Measurements from ENCODE around the gene WDR82.

The WDR82 gene

DNA sequence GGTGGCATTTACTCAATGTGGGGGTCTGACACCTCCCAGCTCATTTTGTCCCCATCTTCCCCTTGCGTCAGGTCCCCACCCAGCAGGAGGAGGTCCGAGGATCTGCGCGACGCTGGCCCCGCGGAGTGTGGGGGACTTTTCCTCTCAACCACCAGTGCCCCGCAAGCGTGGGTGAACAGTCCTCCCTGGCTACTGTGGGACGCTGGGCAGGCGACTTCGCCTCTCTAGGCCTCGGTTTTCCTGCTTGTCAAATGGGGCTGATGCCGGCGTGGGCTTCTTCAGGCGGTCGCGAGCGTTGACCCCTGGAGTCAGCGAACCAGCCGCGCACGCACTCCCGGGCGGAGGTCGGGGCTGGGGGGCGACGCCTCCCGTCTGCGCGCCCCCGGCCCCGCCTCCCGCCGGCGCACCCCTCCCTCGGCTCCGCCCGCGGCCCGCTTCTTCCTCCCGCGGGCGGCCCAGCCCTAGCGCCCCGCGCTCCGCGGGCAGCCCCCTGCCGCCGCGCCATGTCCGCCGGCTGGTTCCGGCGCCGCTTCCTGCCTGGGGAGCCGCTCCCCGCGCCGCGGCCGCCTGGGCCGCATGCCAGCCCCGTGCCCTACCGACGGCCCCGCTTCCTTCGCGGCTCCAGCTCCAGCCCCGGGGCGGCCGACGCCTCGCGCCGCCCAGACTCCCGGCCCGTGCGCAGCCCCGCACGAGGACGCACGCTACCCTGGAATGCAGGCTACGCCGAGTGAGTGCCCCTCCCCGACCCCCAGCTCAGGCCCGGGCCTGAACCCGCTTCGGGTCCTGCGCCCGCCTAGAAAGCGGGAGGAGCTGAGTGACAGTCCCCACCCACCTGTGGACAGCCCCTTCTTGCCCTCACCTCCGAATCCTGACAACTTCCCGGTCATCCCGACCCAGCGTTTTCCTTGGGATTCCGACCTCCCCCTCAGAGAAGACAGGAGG is 32.9 kb downstream of the WDR82 start, which contains the start of gene PPM1M:
PPM1M (plus strand) TSS at position 438 of the 942 bp plus-strand sequence; CDS start at position 504, 66 bp downstream.
- TF ChIP-seq, protein P1, sequence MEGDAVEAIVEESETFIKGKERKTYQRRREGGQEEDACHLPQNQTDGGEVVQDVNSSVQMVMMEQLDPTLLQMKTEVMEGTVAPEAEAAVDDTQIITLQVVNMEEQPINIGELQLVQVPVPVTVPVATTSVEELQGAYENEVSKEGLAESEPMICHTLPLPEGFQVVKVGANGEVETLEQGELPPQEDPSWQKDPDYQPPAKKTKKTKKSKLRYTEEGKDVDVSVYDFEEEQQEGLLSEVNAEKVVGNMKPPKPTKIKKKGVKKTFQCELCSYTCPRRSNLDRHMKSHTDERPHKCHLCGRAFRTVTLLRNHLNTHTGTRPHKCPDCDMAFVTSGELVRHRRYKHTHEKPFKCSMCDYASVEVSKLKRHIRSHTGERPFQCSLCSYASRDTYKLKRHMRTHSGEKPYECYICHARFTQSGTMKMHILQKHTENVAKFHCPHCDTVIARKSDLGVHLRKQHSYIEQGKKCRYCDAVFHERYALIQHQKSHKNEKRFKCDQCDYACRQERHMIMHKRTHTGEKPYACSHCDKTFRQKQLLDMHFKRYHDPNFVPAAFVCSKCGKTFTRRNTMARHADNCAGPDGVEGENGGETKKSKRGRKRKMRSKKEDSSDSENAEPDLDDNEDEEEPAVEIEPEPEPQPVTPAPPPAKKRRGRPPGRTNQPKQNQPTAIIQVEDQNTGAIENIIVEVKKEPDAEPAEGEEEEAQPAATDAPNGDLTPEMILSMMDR (conservative IDR thresholded peaks at IDR 0.05; ENCODE audit: low read depth, low read length), result no peak
- H4K20me1 ChIP-seq (ENCODE audit: insufficient read depth), result no peaks in the 10 kb centered on the region
- H3K4me3 ChIP-seq (IDR thresholded peaks at IDR 0.05; ENCODE audit: insufficient read depth, low read depth, low read length), result no peak within 1 kb of the TSS
- H3K27ac ChIP-seq, result no peak within 1 kb of the TSS
- H3K9ac ChIP-seq, result peak within 1 kb of the TSS; percentile 61; the same call in 1 of the 2 replicates
- H2AFZ ChIP-seq (ENCODE audit: low read depth), result peak within 1 kb of the TSS; percentile 61
- H3K27me3 ChIP-seq (ENCODE audit: insufficient read depth, low read depth), result no peaks in the 10 kb centered on the region
- H3K4me1 ChIP-seq (ENCODE audit: low read depth, poor library complexity, severe bottlenecking), result peaks cover 18% of the 10 kb centered on the region
- no peaks in the 10 kb centered on the region for H3K36me3 ChIP-seq (ENCODE audit: insufficient read depth)
- H3K79me2 ChIP-seq (ENCODE audit: insufficient read depth, low read depth), result no peaks in the 10 kb centered on the region
- peak within 1 kb of the TSS; percentile 63 for H3K4me2 ChIP-seq

DNA sequence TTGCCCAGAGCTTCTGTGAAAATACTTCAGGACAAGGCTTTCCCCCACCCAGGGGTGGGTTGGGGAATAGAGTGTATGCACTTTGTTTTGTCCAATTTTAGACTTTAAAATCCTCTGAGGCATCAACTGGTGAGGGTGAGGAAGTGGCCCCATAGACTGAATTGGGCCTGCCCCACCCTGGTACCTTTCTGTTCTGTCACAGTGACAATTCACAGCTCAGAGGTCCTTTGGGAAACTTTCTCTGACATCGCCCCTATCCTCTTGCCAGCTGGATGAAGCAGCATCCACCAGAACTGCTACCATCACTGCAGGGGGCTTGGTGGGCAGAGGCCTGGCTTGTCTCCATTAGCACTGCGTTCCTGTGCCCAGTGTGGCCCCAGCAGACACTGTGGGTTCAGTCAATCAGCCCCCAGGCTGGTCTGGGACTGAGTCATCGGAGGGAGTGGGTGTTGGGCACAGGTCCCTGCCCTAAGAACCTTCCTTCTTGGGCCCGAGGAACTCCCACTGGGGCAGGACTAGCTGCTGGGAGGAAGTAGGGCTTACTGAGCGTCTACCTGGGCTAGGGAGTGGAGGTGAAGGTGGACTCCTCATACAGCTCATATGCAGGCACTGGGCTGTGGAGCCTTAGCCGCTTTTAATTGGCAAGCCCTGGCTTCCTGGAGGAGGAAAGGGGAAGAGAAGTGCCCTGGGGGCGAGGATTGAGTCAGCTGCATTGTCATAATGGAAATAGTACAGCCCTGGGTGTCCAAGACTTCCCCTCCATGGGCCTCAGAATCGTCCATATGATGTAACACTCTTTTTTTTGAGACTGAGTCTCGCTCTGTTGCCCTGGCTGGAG is 34.4 kb downstream of the WDR82 start:
- Histone ChIP-seq H2AFZ (ENCODE audit: low read depth) (no peak overlapping the region), H3K4me1 (ENCODE audit: low read depth, poor library complexity, severe bottlenecking) (peaks cover 28% of the 10 kb centered on the region), H3K27ac (no peak overlapping the region), H3K4me3 (IDR thresholded peaks at IDR 0.05; ENCODE audit: insufficient read depth, low read depth, low read length) (no peak overlapping the region), H3K27me3 (ENCODE audit: insufficient read depth, low read depth) (no peaks in the 10 kb centered on the region), H3K9ac (no peak overlapping the region), H3K36me3 (ENCODE audit: insufficient read depth) (no peaks in the 10 kb centered on the region), H3K79me2 (ENCODE audit: insufficient read depth, low read depth) (no peaks in the 10 kb centered on the region), H3K4me2 (no peak overlapping the region), H4K20me1 (ENCODE audit: insufficient read depth) (no peaks in the 10 kb centered on the region)
- TF ChIP-seq, protein P1 (conservative IDR thresholded peaks at IDR 0.05; ENCODE audit: low read depth, low read length), result no peak

DNA sequence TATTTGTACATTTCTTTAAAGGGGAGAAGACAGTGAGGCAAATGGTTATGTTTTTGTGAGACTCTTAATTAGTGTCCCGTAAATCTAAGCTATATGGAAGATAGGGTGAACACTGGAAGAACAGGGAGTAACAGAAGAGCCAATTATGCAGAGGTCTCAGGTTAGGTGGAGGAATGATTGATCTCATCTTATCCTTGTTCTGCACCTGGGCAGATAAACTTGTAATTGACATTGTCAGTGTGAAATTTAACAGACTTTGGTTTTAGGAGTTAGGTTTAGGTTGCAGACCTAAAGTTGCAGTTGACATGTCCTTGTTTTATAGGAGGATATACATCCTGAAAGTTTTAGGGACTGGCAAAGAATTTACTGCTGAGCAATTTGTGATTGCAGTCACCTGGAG is 36.4 kb downstream of the WDR82 start:
- Histone ChIP-seq H3K4me1 (ENCODE audit: low read depth, poor library complexity, severe bottlenecking) (peaks cover 33% of the 10 kb centered on the region), H3K4me2 (no peak overlapping the region), H3K4me3 (IDR thresholded peaks at IDR 0.05; ENCODE audit: insufficient read depth, low read depth, low read length) (no peak overlapping the region), H3K36me3 (ENCODE audit: insufficient read depth) (no peaks in the 10 kb centered on the region), H4K20me1 (ENCODE audit: insufficient read depth) (no peaks in the 10 kb centered on the region), H2AFZ (ENCODE audit: low read depth) (no peak overlapping the region), H3K9ac (no peak overlapping the region), H3K27me3 (ENCODE audit: insufficient read depth, low read depth) (no peaks in the 10 kb centered on the region), H3K27ac (no peak overlapping the region), H3K79me2 (ENCODE audit: insufficient read depth, low read depth) (no peaks in the 10 kb centered on the region)
- TF ChIP-seq, protein P1 (conservative IDR thresholded peaks at IDR 0.05; ENCODE audit: low read depth, low read length), result no peak

DNA sequence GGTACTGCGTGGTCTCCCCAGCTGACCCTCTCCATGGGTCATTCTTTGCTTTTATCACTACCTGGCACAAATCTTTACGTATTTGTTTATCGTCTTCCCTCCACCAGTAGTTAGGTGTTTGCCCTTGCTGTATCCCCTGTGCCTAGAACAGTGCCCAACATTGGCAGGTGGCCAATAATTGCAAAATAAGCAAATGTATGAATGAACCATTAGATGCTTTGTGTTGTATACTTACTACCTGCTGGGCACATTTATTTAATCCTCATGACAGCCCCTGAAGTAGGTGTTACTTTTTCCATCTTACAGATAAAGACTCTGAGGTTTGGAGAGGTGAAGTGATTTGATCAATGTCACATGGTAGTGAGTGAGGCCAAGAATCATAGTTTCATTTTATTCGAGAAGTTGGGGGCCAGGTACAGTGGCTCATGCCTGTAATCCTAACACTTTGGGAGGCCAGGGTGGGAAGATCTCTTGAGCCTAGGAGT is 37.5 kb downstream of the WDR82 start:
- H3K9ac ChIP-seq, result no peak overlapping the region
- H3K79me2 ChIP-seq (ENCODE audit: insufficient read depth, low read depth), result no peaks in the 10 kb centered on the region
- H3K27me3 ChIP-seq (ENCODE audit: insufficient read depth, low read depth), result no peaks in the 10 kb centered on the region
- H4K20me1 ChIP-seq (ENCODE audit: insufficient read depth), result no peaks in the 10 kb centered on the region
- no peak overlapping the region for H2AFZ ChIP-seq (ENCODE audit: low read depth)
- H3K4me1 ChIP-seq (ENCODE audit: low read depth, poor library complexity, severe bottlenecking), result peaks cover 38% of the 10 kb centered on the region
- H3K36me3 ChIP-seq (ENCODE audit: insufficient read depth), result no peaks in the 10 kb centered on the region
- TF ChIP-seq, protein P1 (conservative IDR thresholded peaks at IDR 0.05; ENCODE audit: low read depth, low read length), result no peak
- no peak overlapping the region for H3K4me3 ChIP-seq (IDR thresholded peaks at IDR 0.05; ENCODE audit: insufficient read depth, low read depth, low read length)
- H3K4me2 ChIP-seq, result peak overlapping the region; percentile 54; the same call in 1 of the 2 replicates
- peak overlapping the region; percentile 44; the same call in 1 of the 2 replicates for H3K27ac ChIP-seq

Measured in KMS-11 (cell line).